ENCODE measurements around the gene AAK1. TPM values are rescaled to one million over a fixed set of nuclear protein-coding genes. Genes with fewer than 3 reads are reported as not detected.

The AAK1 gene
- total and polyA plus RNA-seq, 2 experiments from 2014 or later, result 39.0 to 52.4 TPM

DNA sequence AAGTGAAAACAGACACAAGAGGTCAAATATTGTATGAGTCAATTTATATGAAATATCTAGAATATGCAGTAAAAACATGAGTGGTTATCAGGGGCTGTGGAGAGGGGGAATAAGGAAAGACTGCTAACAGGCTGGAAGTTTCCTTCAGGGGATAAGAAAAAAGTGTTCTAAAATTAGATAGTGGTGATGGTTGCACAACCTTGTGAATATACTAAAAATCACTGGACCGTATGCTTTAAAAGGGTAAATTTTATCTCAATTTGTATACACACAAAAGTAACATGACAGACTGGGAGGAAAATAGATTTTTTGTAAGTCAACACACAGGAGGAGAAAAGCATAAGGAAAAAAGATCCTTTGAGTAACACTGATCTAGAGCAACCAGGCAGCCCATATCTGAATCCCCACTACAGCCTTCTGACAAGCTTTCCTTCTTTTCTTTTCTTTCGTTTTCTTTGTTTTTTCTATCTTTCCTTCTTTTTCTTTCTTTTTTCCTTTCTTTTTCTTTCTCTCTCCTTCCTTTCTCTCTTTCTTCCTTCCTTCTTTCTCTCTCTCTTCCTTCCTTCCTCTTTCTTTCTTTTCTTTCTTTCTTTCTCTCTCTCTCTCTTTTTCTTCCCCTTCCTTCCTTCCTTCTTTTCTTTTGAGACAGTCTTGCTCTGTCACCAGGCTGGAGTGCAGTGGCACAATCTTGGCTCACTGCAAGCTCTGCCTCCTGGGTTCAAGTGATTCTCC, 95.4 kb downstream of the AAK1 start:
- no peak overlapping the region for H3K4me3 Mint-ChIP-seq
- H3K9me3 Mint-ChIP-seq, result peaks cover 11% of the 10 kb centered on the region; the same call in 2 of the 3 replicates
- Histone ChIP-seq H3F3A (replicated peaks; ENCODE audit: low read depth) (no peaks in the 10 kb centered on the region), H3K9me2 (ENCODE audit: insufficient read depth) (no peaks in the 10 kb centered on the region), H3K4me1 (ENCODE audit: insufficient read depth) (no peaks in the 10 kb centered on the region), H3K36me3 (ENCODE audit: insufficient read depth) (no peaks in the 10 kb centered on the region), H3K4me3 (no peak overlapping the region), H2AFZ (no peak overlapping the region), H3K27ac (ENCODE audit: low read depth) (no peak overlapping the region), H4K20me1 (replicated peaks; ENCODE audit: insufficient read depth) (no peaks in the 10 kb centered on the region), H3K27me3 (ENCODE audit: insufficient read depth) (no peaks in the 10 kb centered on the region), H3K4me2 (no peak overlapping the region), H3K79me2 (replicated peaks; ENCODE audit: insufficient read depth) (peaks cover 10% of the 10 kb centered on the region)
- TF ChIP-seq NANOG (IDR thresholded peaks at IDR 0.05; ENCODE audit: borderline replicate concordance) (no peak), EZH2phosphoT487 (IDR thresholded peaks at IDR 0.05; ENCODE audit: unreplicated experiment) (no peak), ZNF114 (CRISPR knock-in tag; IDR thresholded peaks at IDR 0.05) (no peak), EZH2 (IDR thresholded peaks at IDR 0.05; ENCODE audit: low read depth, unreplicated experiment) (no peak), CREB1 (CRISPR knock-in tag; IDR thresholded peaks at IDR 0.05; ENCODE audit: low read depth) (no peak), POLR2AphosphoS5 (IDR thresholded peaks at IDR 0.05; ENCODE audit: low read depth) (no peak), ZNF331 (CRISPR knock-in tag; IDR thresholded peaks at IDR 0.05; ENCODE audit: low read depth) (no peak)
- TF ChIP-seq, protein P1, sequence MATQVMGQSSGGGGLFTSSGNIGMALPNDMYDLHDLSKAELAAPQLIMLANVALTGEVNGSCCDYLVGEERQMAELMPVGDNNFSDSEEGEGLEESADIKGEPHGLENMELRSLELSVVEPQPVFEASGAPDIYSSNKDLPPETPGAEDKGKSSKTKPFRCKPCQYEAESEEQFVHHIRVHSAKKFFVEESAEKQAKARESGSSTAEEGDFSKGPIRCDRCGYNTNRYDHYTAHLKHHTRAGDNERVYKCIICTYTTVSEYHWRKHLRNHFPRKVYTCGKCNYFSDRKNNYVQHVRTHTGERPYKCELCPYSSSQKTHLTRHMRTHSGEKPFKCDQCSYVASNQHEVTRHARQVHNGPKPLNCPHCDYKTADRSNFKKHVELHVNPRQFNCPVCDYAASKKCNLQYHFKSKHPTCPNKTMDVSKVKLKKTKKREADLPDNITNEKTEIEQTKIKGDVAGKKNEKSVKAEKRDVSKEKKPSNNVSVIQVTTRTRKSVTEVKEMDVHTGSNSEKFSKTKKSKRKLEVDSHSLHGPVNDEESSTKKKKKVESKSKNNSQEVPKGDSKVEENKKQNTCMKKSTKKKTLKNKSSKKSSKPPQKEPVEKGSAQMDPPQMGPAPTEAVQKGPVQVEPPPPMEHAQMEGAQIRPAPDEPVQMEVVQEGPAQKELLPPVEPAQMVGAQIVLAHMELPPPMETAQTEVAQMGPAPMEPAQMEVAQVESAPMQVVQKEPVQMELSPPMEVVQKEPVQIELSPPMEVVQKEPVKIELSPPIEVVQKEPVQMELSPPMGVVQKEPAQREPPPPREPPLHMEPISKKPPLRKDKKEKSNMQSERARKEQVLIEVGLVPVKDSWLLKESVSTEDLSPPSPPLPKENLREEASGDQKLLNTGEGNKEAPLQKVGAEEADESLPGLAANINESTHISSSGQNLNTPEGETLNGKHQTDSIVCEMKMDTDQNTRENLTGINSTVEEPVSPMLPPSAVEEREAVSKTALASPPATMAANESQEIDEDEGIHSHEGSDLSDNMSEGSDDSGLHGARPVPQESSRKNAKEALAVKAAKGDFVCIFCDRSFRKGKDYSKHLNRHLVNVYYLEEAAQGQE (IDR thresholded peaks at IDR 0.05; ENCODE audit: unreplicated experiment), result no peak
- TF ChIP-seq, protein P2, sequence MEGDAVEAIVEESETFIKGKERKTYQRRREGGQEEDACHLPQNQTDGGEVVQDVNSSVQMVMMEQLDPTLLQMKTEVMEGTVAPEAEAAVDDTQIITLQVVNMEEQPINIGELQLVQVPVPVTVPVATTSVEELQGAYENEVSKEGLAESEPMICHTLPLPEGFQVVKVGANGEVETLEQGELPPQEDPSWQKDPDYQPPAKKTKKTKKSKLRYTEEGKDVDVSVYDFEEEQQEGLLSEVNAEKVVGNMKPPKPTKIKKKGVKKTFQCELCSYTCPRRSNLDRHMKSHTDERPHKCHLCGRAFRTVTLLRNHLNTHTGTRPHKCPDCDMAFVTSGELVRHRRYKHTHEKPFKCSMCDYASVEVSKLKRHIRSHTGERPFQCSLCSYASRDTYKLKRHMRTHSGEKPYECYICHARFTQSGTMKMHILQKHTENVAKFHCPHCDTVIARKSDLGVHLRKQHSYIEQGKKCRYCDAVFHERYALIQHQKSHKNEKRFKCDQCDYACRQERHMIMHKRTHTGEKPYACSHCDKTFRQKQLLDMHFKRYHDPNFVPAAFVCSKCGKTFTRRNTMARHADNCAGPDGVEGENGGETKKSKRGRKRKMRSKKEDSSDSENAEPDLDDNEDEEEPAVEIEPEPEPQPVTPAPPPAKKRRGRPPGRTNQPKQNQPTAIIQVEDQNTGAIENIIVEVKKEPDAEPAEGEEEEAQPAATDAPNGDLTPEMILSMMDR (conservative IDR thresholded peaks at IDR 0.05; ENCODE audit: low read depth in 2 of 2), result no peak
- TF ChIP-seq, protein P3, sequence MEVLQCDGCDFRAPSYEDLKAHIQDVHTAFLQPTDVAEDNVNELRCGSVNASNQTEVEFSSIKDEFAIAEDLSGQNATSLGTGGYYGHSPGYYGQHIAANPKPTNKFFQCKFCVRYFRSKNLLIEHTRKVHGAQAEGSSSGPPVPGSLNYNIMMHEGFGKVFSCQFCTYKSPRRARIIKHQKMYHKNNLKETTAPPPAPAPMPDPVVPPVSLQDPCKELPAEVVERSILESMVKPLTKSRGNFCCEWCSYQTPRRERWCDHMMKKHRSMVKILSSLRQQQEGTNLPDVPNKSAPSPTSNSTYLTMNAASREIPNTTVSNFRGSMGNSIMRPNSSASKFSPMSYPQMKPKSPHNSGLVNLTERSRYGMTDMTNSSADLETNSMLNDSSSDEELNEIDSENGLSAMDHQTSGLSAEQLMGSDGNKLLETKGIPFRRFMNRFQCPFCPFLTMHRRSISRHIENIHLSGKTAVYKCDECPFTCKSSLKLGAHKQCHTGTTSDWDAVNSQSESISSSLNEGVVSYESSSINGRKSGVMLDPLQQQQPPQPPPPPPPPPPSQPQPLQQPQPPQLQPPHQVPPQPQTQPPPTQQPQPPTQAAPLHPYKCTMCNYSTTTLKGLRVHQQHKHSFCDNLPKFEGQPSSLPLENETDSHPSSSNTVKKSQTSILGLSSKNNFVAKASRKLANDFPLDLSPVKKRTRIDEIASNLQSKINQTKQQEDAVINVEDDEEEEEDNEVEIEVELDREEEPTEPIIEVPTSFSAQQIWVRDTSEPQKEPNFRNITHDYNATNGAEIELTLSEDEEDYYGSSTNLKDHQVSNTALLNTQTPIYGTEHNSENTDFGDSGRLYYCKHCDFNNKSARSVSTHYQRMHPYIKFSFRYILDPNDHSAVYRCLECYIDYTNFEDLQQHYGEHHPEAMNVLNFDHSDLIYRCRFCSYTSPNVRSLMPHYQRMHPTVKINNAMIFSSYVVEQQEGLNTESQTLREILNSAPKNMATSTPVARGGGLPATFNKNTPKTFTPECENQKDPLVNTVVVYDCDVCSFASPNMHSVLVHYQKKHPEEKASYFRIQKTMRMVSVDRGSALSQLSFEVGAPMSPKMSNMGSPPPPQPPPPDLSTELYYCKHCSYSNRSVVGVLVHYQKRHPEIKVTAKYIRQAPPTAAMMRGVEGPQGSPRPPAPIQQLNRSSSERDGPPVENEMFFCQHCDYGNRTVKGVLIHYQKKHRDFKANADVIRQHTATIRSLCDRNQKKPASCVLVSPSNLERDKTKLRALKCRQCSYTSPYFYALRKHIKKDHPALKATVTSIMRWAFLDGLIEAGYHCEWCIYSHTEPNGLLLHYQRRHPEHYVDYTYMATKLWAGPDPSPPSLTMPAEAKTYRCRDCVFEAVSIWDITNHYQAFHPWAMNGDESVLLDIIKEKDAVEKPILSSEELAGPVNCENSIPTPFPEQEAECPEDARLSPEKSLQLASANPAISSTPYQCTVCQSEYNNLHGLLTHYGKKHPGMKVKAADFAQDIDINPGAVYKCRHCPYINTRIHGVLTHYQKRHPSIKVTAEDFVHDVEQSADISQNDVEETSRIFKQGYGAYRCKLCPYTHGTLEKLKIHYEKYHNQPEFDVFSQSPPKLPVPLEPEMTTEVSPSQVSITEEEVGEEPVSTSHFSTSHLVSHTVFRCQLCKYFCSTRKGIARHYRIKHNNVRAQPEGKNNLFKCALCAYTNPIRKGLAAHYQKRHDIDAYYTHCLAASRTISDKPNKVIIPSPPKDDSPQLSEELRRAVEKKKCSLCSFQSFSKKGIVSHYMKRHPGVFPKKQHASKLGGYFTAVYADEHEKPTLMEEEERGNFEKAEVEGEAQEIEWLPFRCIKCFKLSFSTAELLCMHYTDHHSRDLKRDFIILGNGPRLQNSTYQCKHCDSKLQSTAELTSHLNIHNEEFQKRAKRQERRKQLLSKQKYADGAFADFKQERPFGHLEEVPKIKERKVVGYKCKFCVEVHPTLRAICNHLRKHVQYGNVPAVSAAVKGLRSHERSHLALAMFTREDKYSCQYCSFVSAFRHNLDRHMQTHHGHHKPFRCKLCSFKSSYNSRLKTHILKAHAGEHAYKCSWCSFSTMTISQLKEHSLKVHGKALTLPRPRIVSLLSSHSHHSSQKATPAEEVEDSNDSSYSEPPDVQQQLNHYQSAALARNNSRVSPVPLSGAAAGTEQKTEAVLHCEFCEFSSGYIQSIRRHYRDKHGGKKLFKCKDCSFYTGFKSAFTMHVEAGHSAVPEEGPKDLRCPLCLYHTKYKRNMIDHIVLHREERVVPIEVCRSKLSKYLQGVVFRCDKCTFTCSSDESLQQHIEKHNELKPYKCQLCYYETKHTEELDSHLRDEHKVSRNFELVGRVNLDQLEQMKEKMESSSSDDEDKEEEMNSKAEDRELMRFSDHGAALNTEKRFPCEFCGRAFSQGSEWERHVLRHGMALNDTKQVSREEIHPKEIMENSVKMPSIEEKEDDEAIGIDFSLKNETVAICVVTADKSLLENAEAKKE (CRISPR knock-in tag; IDR thresholded peaks at IDR 0.05), result no peak
- TF ChIP-seq, protein P4, sequence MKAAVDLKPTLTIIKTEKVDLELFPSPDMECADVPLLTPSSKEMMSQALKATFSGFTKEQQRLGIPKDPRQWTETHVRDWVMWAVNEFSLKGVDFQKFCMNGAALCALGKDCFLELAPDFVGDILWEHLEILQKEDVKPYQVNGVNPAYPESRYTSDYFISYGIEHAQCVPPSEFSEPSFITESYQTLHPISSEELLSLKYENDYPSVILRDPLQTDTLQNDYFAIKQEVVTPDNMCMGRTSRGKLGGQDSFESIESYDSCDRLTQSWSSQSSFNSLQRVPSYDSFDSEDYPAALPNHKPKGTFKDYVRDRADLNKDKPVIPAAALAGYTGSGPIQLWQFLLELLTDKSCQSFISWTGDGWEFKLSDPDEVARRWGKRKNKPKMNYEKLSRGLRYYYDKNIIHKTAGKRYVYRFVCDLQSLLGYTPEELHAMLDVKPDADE (IDR thresholded peaks at IDR 0.05), result no peak
- no peaks in the 10 kb centered on the region for H3K27me3 Mint-ChIP-seq (ENCODE audit: insufficient read depth, low read depth, poor library complexity)
- H3K4me1 Mint-ChIP-seq, result no peaks in the 10 kb centered on the region
- no peak overlapping the region for H3K27ac Mint-ChIP-seq
- ATAC-seq, result no peak
- peaks cover 23% of the 10 kb centered on the region; the same call in 2 of the 3 replicates for H3K36me3 Mint-ChIP-seq (ENCODE audit: low read depth)
- DNase-seq (ENCODE audit: low spot score), result no peak

Measured in GM23338 (cell line).